WERI-Rb-1 (cell line): Measurements from ENCODE around the gene STK11.

ENCODE experiments used
- DNase-seq: peaks from one replicate; pipeline ENCODE4 v3.0.0-alpha.2; 2020
- H3K27ac ChIP-seq: fragments of 250-450 bp; sonication (Bioruptor Pico); 2 replicates; pipeline ENCODE4 v1.5.1; 2020; ENCODE audit warnings: mild to moderate bottlenecking, moderate library complexity
- H3K27me3 ChIP-seq: fragments of 250-450 bp; sonication (Bioruptor Pico); 2 replicates; pipeline ENCODE4 v1.5.1; 2021; ENCODE audit warnings: mild to moderate bottlenecking, low read depth, moderate library complexity; ENCODE audit not compliant: insufficient read depth, severe bottlenecking
- H3K36me3 ChIP-seq: fragments of 250-450 bp; sonication (Bioruptor Pico); 2 replicates; pipeline ENCODE4 v1.5.1; 2020; ENCODE audit warnings: mild to moderate bottlenecking, moderate library complexity
- H3K4me3 ChIP-seq: 2 replicates; pipeline ENCODE4 v1.5.1; 2011; ENCODE audit warnings: low read depth, mild to moderate bottlenecking, control low read depth, low read length
- H3K9me3 ChIP-seq: fragments of 250-450 bp; sonication (Bioruptor Pico); 2 replicates; pipeline ENCODE4 v1.5.1; 2021; ENCODE audit warnings: mild to moderate bottlenecking, moderate library complexity; ENCODE audit not compliant: severe bottlenecking
- CTCF ChIP-seq: IDR thresholded peaks from 2 replicates; pipeline ENCODE4 v1.5.1; 2011; ENCODE audit warnings: low read depth, mild to moderate bottlenecking, control low read depth, inconsistent platforms, low read length

STK11 gene

GRCh38 chr19:1163934-1164683, 41.5 kb upstream of the STK11 start:
- DNase-seq = no peak
- Histone ChIP-seq H3K36me3 (peaks cover 3% of the 10 kb centered on the region; the same call in 1 of the 2 replicates), H3K27ac (no peak overlapping the region), H3K4me3 (no peak overlapping the region), H3K27me3 (no peaks in the 10 kb centered on the region), H3K9me3 (peaks cover 4% of the 10 kb centered on the region)
- TF ChIP-seq CTCF = no peak

GRCh38 chr19:1164684-1165531, 40.7 kb upstream of the STK11 start:
- H3K36me3 ChIP-seq = peaks cover 3% of the 10 kb centered on the region; the same call in 1 of the 2 replicates
- H3K27me3 ChIP-seq = no peaks in the 10 kb centered on the region
- peaks cover 4% of the 10 kb centered on the region for H3K9me3 ChIP-seq
- no peak overlapping the region for H3K27ac ChIP-seq
- no peak overlapping the region for H3K4me3 ChIP-seq
- no peak for TF ChIP-seq CTCF
- no peak for DNase-seq

- no peaks in the 10 kb centered on the region for H3K27me3 ChIP-seq
- no peak for TF ChIP-seq CTCF
- H3K4me3 ChIP-seq = no peak overlapping the region
- H3K36me3 ChIP-seq = peaks cover 3% of the 10 kb centered on the region; the same call in 1 of the 2 replicates
- DNase-seq = no peak
- peaks cover 4% of the 10 kb centered on the region for H3K9me3 ChIP-seq
- H3K27ac ChIP-seq = peak overlapping the region; percentile 82
These were observed 38.6 kb upstream of the STK11 start for GRCh38 chr19:1166872-1167573.

GRCh38 chr19:1167687-1168571, 37.6 kb upstream of the STK11 start:
- peaks cover 4% of the 10 kb centered on the region for H3K9me3 ChIP-seq
- no peaks in the 10 kb centered on the region for H3K27me3 ChIP-seq
- H3K36me3 ChIP-seq = peaks cover 3% of the 10 kb centered on the region; the same call in 1 of the 2 replicates
- no peak for TF ChIP-seq CTCF
- DNase-seq = no peak
- H3K4me3 ChIP-seq = no peak overlapping the region
- no peak overlapping the region for H3K27ac ChIP-seq
